Fibroblast of mammary gland (primary cell): ENCODE results near the gene SOX6.

Experiments
- DNase-seq: peaks from one replicate; pipeline ENCODE4 v3.0.0-alpha.2; 2010; ENCODE audit warnings: low read depth
- H3K4me3 ChIP-seq: 2 replicates; pipeline ENCODE4 v1.5.1; 2011; ENCODE audit warnings: low read depth, mild to moderate bottlenecking, low read length, moderate library complexity; ENCODE audit not compliant: control insufficient read depth
- TF ChIP-seq, protein P1 (sequence below): conservative IDR thresholded peaks from 2 replicates; pipeline ENCODE4 v1.5.1; 2011; ENCODE audit warnings: low read depth, low read length, inconsistent platforms; ENCODE audit not compliant: control insufficient read depth, insufficient read depth

The SOX6 gene

DNA sequence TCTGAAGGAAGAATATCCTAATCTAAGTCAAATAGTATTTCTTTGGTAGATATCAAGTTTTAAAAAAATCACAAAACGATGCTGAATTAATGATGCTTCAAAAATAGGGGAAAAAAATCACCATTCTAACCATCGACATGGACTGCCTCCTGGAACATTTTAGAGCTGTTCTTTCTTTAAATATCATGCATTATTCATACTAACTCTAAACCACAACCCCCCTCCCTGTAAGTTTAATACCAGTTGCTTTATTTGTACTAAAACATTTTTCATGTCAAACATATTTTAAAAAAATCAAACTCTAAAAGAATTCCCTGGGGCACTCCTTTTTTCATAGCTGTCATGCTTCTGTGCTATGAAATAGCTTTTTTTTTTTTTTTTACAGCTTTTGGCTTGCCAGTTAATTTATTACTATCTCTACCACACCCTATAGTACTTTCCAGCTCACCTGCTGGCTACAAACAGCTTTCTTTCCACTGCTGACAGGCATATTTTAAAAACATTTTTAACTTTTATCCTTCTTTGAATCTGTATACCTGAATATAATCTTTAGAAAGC lies 256.9 kb downstream of the SOX6 start:
- TF ChIP-seq, protein P1, sequence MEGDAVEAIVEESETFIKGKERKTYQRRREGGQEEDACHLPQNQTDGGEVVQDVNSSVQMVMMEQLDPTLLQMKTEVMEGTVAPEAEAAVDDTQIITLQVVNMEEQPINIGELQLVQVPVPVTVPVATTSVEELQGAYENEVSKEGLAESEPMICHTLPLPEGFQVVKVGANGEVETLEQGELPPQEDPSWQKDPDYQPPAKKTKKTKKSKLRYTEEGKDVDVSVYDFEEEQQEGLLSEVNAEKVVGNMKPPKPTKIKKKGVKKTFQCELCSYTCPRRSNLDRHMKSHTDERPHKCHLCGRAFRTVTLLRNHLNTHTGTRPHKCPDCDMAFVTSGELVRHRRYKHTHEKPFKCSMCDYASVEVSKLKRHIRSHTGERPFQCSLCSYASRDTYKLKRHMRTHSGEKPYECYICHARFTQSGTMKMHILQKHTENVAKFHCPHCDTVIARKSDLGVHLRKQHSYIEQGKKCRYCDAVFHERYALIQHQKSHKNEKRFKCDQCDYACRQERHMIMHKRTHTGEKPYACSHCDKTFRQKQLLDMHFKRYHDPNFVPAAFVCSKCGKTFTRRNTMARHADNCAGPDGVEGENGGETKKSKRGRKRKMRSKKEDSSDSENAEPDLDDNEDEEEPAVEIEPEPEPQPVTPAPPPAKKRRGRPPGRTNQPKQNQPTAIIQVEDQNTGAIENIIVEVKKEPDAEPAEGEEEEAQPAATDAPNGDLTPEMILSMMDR = no peak
- no peak overlapping the region for H3K4me3 ChIP-seq
- no peak for DNase-seq

DNA sequence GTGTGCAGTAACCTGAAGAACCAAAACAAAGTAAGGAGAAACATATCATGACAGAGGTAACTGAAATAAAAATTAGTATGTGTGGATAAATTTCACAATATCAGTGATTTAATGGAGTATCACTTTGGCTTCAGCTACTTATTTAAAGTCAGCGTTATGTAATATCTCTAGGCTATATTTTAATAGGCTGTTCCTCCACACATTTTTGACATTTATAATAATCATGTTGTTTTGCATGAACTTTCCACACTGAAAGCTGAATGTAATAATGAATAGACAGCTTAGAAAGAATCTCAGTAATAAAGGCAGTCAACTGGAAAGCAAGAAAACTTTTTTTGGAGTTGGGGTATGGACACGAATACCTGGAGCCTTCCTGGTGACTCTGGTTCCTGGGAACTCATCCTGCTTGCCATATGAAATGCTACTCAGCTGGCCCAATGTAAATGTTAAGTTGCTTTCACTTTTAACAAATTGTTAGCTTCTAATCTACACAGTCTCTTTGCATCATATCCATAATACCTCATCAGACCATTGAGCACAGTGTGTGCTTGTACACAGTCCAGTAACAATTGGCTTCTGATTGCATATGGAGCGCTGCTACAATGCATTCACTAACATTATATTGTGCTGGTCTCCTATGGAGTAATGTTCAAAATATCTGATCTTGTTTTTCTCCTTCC lies 257.7 kb downstream of the SOX6 start:
- H3K4me3 ChIP-seq = no peak overlapping the region
- DNase-seq = no peak
- TF ChIP-seq, protein P1 = no peak

DNA sequence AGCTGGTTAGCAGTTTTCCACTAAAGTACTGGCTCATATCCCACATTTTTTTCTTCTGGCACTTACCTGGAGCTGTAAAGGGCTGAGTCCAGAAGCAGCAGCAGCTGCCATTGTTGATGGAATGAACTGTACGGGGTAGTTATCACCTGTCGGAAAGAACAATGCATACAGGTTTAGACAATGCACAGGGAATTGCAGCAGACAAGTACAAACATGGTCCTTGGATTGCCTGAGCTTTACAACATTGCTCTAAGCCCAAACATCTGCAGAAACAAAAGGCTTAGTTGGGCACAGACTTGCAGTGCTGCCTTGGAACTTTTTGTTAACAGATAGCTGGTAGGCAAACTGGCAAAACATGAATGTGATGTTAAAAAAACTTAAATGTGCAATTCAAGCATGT lies 258.8 kb downstream of the SOX6 start:
- no peak for DNase-seq
- H3K4me3 ChIP-seq = no peak overlapping the region

DNA sequence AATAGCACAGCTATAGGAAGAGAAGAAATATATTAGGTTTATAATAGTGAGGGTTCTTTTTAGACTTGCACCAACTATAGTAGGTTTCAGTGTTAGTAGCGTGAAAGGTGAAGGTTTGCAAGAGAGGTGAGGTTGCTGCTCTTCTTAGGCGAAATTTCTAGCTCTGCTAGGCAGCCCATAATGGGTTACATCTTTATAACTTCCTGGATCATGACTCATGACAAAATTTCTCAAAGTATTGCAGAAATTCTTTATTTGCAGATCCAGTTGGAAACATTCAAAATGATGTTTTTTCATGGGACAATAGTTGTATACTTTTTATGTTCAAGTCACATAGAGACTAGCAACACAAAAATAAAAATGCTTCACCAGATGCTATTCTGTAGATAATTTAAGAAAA lies 260.0 kb downstream of the SOX6 start:
- TF ChIP-seq, protein P1 = no peak
- no peak for DNase-seq
- no peak overlapping the region for H3K4me3 ChIP-seq

More for the DNA sequence above, 258.8 kb downstream of the SOX6 start:
- TF ChIP-seq, protein P1 = no peak

DNA sequence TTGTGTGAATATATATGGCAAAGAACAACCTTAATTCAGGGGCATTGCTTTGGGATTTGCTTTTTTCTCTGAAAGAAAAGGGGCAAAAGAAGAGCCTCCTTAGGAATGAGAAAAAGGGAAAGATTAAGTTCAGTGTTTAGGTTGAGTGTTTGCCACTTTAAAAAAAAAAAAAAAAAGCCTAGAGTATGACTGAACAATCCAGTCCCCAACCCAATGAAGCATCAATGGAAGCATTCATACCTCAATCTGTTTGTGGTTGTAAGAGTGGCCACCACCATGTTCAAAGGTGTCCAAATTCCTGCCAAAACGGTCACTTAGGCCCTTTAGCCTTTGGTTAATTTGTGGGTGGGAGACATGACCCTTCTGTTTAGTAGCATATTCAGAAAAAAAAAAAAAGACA lies 260.6 kb downstream of the SOX6 start:
- TF ChIP-seq, protein P1 = no peak
- DNase-seq = no peak
- no peak overlapping the region for H3K4me3 ChIP-seq

DNA sequence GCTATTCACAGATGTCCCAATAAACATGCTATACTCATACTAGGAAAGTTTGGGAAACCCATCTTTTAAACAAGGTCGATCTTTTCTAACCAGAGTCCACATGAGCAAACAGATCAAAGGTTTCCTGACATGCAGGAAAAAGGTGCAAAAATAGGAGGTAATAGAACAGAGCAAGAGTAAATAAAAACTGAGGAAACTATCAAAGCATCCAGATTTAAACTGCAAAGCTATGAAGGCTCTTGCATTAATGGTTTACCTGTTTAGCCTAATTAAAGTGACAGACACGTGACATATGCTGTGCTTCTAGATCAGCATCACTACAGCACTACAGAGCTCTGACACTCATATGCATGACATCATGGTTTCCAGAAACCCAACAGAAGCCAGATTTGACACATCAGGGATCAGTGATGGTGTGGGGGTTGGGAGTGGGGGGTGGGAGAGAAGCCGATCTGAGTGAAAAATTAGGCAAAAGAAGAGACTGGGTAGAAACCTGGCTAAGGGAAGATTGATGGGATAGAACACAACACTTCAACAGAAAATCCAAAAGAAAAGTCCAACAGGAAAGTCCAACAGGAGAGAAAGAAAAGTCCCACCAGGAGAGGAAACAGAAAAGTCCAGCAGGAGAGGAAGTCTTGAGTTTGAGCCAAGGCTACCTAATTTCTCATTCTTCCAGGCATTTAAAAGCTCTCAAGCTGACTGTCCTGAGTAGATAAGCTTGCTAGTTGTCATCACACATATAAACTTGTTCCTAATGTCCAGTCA lies 262.3 kb downstream of the SOX6 start:
- H3K4me3 ChIP-seq = no peak overlapping the region
- DNase-seq = no peak

More for the DNA sequence above, 262.3 kb downstream of the SOX6 start:
- TF ChIP-seq, protein P1 = no peak
